ENCODE data around the gene AKR1C2. TPM values are rescaled to one million over a fixed set of nuclear protein-coding genes. Genes with fewer than 3 reads are reported as not detected.
A peak's percentile ranks its signal among the peaks of the same experiment; 100 is the strongest.

AKR1C2 gene
- total and polyA plus RNA-seq, 9 of the 15 experiments (the other 6 are each of a cell fraction or from before 2014, with no cell fraction given): 13.8 to 74.0 (median 30.5) TPM

GRCh38 chr10:5046410-5046809, 42.8 kb upstream of the AKR1C2 start:
- CTCF ChIA-PET (ENCODE audit: low intra/inter-chr PET ratio): no interaction called here
- Histone ChIP-seq H3K9me1 (ENCODE audit: control insufficient read depth, insufficient read depth, low read length) (no peaks in the 10 kb centered on the region), H3K36me3 (ENCODE audit: control insufficient read depth, insufficient read depth, low read length) (no peaks in the 10 kb centered on the region), H3K27me3 (ENCODE audit: control insufficient read depth in 2 of 2, insufficient read depth in 2 of 2, low read length in 2 of 2) (no peaks in the 10 kb centered on the region), H3K4me1 (replicated peaks in 1 of 2; ENCODE audit: control insufficient read depth in 2 of 2, insufficient read depth in 2 of 2, low read length in 2 of 2) (no peaks in the 10 kb centered on the region; a peak in 1 of 5 replicates), H2AFZ (ENCODE audit: low read depth, low read length) (peak overlapping the region; percentile 22; the same call in 1 of the 2 replicates), H3K4me3 (no peak overlapping the region), H3K27ac (ENCODE audit: extremely low read depth, low read depth, low read length) (no peak overlapping the region), H3K4me2 (ENCODE audit: insufficient read depth, low read length) (no peak overlapping the region), H3K79me2 (ENCODE audit: control insufficient read depth, insufficient read depth, low read length) (no peaks in the 10 kb centered on the region), H4K20me1 (replicated peaks; ENCODE audit: control insufficient read depth, insufficient read depth, low read length) (no peaks in the 10 kb centered on the region), H3K9me3 (replicated peaks; ENCODE audit: control insufficient read depth, insufficient read depth, low read depth, low read length) (no peaks in the 10 kb centered on the region), H3K9ac (ENCODE audit: insufficient read depth in 1 of 2, low read depth in 2 of 2, low read length in 2 of 2) (no peak overlapping the region)
- no peak for TF ChIP-seq ZNF384 (IDR thresholded peaks at IDR 0.05; ENCODE audit: low read depth, low read length)
- no peak for TF ChIP-seq STAG1 (CRISPR knock-in tag; IDR thresholded peaks at IDR 0.05; ENCODE audit: borderline replicate concordance)
- TF ChIP-seq CBX1 (IDR thresholded peaks at IDR 0.05; ENCODE audit: low read depth): no peak
- TF ChIP-seq XRCC5 (IDR thresholded peaks at IDR 0.05; ENCODE audit: low read depth, low read length): no peak
- TF ChIP-seq RUNX1 (IDR thresholded peaks at IDR 0.05; ENCODE audit: low read depth): no peak
- TF ChIP-seq ZNF134 (CRISPR knock-in tag; conservative IDR thresholded peaks at IDR 0.05): no peak
- TF ChIP-seq ZBTB5 (IDR thresholded peaks at IDR 0.05): no peak
- TF ChIP-seq NR4A1 (CRISPR knock-in tag; IDR thresholded peaks at IDR 0.05): no peak
- TF ChIP-seq NR4A1 (tag; IDR thresholded peaks at IDR 0.05): no peak
- no peak for TF ChIP-seq ZNF717 (CRISPR knock-in tag; IDR thresholded peaks at IDR 0.05)
- no peak for TF ChIP-seq TAF15 (IDR thresholded peaks at IDR 0.05; ENCODE audit: low read depth, low read length)
- DNase-seq (ENCODE audit: extremely low read depth in 1 of 4, low spot score in 3 of 4) (no peak), ATAC-seq (no peak), FAIRE-seq (no peak)
- no TSS peak for BruUV-seq (replicated peaks)
- in situ Hi-C loops (cut with MboI): no loop called here
- POLR2A ChIA-PET: interaction anchor here (0.6 kb wide), 1 partner anchor 198 kb away, joined by 3 read pairs; no protein-coding TSS in a partner anchor
- WGBS (ENCODE audit: insufficient coverage, low coverage, missing lambda C conversion rate): 24% methylated on average over 6 of the region's 6 CpGs
- intact Hi-C loops (cut with micrococcal nuclease): no loop called here

Data from K562 (cell line).